ENCODE results near the gene KIFC1. TPM values are rescaled to one million over a fixed set of nuclear protein-coding genes. Genes with fewer than 3 reads are reported as not detected.

KIFC1 gene
- total RNA-seq, 6 donors from 2014 or later, result 1.2 to 11.8 (median 4.4) TPM

DNA sequence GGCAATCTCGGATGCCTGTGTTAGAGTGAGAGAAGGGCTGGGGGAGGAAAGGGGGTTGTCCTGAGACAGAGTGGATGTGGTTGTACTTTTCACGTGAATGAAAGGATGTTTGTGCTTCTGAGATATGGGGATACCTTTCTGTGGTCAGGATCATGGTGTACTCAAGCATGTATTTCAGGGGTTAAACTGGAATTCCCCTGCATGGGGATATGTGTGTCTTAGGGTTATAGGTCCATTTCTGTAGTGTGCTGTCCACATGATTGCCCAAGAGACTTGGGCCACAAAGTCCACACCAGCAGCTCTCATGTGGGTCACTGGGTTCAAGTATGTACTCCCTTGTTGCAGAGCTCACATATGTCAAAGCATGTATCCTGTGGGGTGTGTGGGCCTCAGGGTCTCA lies 38.7 kb downstream of the KIFC1 start:
- peaks cover 35 to 58% (median 54%) of the 10 kb centered on the region in 4 donors for H3K4me1 ChIP-seq
- no peaks in the 10 kb centered on the region for H3K27me3 ChIP-seq
- 22 to 48% methylated on average over 2 of the region's 2 CpGs for WGBS, 2 donors
- H3K36me3 ChIP-seq, result peaks cover 0 to 3% (median under 1%) of the 10 kb centered on the region in 4 donors
- TF ChIP-seq POLR2AphosphoS5 (IDR thresholded peaks at IDR 0.05) (no peak), EP300 (IDR thresholded peaks at IDR 0.05) (no peak), POLR2A (IDR thresholded peaks at IDR 0.05) (no peak)
- TF ChIP-seq, protein P1, sequence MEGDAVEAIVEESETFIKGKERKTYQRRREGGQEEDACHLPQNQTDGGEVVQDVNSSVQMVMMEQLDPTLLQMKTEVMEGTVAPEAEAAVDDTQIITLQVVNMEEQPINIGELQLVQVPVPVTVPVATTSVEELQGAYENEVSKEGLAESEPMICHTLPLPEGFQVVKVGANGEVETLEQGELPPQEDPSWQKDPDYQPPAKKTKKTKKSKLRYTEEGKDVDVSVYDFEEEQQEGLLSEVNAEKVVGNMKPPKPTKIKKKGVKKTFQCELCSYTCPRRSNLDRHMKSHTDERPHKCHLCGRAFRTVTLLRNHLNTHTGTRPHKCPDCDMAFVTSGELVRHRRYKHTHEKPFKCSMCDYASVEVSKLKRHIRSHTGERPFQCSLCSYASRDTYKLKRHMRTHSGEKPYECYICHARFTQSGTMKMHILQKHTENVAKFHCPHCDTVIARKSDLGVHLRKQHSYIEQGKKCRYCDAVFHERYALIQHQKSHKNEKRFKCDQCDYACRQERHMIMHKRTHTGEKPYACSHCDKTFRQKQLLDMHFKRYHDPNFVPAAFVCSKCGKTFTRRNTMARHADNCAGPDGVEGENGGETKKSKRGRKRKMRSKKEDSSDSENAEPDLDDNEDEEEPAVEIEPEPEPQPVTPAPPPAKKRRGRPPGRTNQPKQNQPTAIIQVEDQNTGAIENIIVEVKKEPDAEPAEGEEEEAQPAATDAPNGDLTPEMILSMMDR (IDR thresholded peaks at IDR 0.05), result no peak
- no peak for DNase-seq
- no peak for ATAC-seq (ENCODE audit: low FRiP score in 2 of 2)
- no peaks in the 10 kb centered on the region for H3K9me3 ChIP-seq
- peak overlapping the region in 1 of 4 donors; percentile 27 for H3K4me3 ChIP-seq
- peak overlapping the region in 2 of 4 donors; percentile 31 to 35 for H3K27ac ChIP-seq

DNA sequence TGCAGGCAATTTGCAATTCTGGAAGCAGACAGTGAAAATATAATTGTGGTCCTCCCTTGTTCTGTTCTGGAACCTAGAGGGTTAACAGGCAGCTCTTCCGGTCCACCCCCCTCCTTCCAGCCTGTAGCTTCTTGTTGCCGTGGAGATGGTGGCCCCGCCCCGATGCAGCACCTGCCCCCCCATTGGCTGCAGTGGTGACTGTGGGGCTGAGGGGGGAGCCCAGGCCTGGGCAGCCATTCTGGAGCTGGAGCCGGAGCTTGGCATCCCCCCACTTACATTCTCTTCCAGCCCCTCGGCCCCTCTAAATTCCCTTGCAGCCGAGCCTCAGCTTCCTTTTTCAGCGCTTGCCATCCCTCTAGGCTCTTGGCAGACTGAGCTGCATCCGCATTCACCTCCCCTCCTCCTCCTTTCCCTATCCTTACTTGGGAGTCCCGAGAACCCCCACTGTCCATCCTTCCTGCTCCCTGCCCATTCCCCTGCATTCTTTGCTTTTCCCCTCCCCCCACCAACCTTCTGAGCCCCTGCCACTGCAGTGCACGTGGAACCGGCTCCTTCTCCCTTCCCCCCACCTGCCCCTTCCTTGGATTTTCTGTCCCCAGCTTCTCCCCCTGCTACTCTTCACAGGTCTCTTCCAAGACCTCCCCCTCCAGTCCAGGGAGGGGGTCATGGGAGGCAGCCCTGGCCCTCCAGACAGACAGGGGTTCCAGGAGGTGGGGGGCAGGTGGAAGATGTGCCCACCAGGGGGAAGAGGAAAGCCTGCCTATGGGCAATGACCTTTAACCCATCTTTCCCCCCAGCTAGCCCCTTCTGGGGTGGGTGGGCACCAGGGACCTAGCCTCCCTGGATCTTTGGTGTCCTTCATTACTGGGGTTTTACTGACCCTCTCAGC lies 39.6 kb downstream of the KIFC1 start:
- peaks cover 0 to 11% (median 5%) of the 10 kb centered on the region in 4 donors for H3K36me3 ChIP-seq
- H3K9me3 ChIP-seq, result no peaks in the 10 kb centered on the region
- DNase-seq, result peak; percentile 45 to 90
- peak overlapping the region in 1 of 4 donors; percentile 25 for H3K27ac ChIP-seq
- H3K4me3 ChIP-seq, result peak overlapping the region in 2 of 4 donors; percentile 22 to 27
- WGBS, 2 donors, result 5 to 14% methylated on average over 11 to 12 of the region's 12 CpGs
- peak in 1 of 2 donors; percentile 34 for ATAC-seq (ENCODE audit: low FRiP score in 2 of 2)
- peaks cover 34 to 57% (median 52%) of the 10 kb centered on the region in 4 donors for H3K4me1 ChIP-seq
- TF ChIP-seq, protein P1 (IDR thresholded peaks at IDR 0.05), result no peak
- TF ChIP-seq POLR2AphosphoS5 (IDR thresholded peaks at IDR 0.05) (no peak), POLR2A (IDR thresholded peaks at IDR 0.05) (no peak), EP300 (IDR thresholded peaks at IDR 0.05) (no peak)
- no peaks in the 10 kb centered on the region for H3K27me3 ChIP-seq

DNA sequence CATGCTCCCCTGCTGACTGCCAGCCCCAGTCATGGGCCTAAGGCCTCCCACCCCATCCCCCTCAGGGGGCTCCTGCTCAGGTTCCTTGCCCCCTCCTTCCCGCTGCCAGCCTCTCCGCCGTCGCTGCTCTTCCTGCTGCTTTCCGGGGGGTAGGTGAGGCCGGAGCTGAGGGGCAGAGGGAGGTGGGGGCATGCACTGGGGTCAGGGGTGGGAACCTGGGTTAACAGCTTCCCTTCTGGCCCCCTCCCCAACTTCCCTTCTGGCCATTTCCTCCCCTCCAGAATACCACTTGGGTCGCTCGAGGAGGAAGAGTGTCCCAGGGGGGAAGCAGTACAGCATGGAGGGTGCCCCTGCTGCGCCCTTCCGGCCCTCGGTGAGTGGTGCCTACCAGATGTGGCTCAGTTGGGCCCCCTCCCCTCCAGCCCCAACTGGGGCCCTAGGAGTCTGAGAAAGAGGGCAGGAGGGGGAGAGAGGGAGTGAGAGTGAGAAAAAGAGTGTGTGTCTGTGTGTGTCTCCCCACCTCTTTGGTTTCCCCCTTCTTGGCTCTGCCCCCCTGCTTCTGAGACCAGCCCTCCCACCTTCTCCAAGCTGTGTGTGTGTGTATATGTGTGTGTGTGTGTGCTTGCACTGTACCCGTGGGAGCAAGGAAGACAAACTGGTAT lies 40.4 kb downstream of the KIFC1 start:
- H3K9me3 ChIP-seq, result no peaks in the 10 kb centered on the region
- H3K36me3 ChIP-seq, result peaks cover 0 to 19% (median 9%) of the 10 kb centered on the region in 4 donors
- ATAC-seq (ENCODE audit: low FRiP score in 2 of 2) (no peak), DNase-seq (no peak)
- H3K27me3 ChIP-seq, result no peaks in the 10 kb centered on the region
- peak overlapping the region in 1 of 4 donors; percentile 25 for H3K27ac ChIP-seq
- H3K4me1 ChIP-seq, result peaks cover 27 to 49% (median 44%) of the 10 kb centered on the region in 4 donors
- 42 to 59% methylated on average over 7 to 12 of the region's 12 CpGs for WGBS, 2 donors
- peak overlapping the region in 1 of 4 donors; percentile 27 for H3K4me3 ChIP-seq
- no peak for TF ChIP-seq POLR2A (IDR thresholded peaks at IDR 0.05)
- TF ChIP-seq, protein P1 (IDR thresholded peaks at IDR 0.05), result no peak
- no peak for TF ChIP-seq EP300 (IDR thresholded peaks at IDR 0.05)

DNA sequence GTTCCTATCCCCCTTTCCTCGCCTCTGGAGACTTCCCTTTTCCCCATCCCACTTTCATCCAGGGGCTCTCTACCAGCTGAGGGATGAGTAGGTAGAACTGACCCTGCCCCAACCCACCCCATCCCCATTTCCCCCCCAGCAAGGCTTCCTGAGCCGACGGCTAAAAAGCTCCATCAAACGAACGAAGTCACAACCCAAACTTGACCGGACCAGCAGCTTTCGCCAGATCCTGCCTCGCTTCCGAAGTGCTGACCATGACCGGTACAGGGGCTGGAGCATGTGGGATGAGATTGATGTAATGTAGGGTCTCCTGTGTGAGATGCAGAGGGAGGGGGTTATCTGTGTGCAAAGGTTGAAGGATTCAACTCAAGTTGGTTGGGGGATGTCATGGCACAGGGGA lies 40.9 kb downstream of the KIFC1 start:
- no peak for DNase-seq
- Histone ChIP-seq H3K36me3 (peaks cover 0 to 24% (median 13%) of the 10 kb centered on the region in 4 donors), H3K4me3 (no peak overlapping the region), H3K27me3 (no peaks in the 10 kb centered on the region), H3K9me3 (no peaks in the 10 kb centered on the region), H3K27ac (no peak overlapping the region), H3K4me1 (peaks cover 21 to 44% (median 39%) of the 10 kb centered on the region in 4 donors)
- no peak for ATAC-seq (ENCODE audit: low FRiP score in 2 of 2)
- TF ChIP-seq, protein P1 (IDR thresholded peaks at IDR 0.05), result no peak
- TF ChIP-seq POLR2AphosphoS5 (IDR thresholded peaks at IDR 0.05) (no peak), POLR2A (IDR thresholded peaks at IDR 0.05) (no peak), EP300 (IDR thresholded peaks at IDR 0.05) (no peak)
- WGBS, 2 donors, result 82 to 83% methylated on average over 10 of the region's 10 CpGs
